Choroid plexus epithelial cell (primary cell): ENCODE data around the gene LRRIQ3.

ENCODE experiments used
- DNase-seq: peaks from one replicate; pipeline ENCODE4 v3.0.0-alpha.2; 2010; ENCODE audit warnings: low read depth
- H3K4me3 ChIP-seq: 2 replicates; pipeline ENCODE4 v1.5.1; 2011; ENCODE audit warnings: low read depth, mild to moderate bottlenecking, control low read depth, low read length, moderate library complexity
- TF ChIP-seq, protein P1 (sequence below): conservative IDR thresholded peaks from 2 replicates; pipeline ENCODE4 v1.5.1; 2011; ENCODE audit warnings: low read depth, mild to moderate bottlenecking, control low read depth, inconsistent platforms, low read length, moderate library complexity

LRRIQ3 gene

GRCh38 chr1:74197657-74198552, at the start of gene LRRIQ3, which contains the start of gene FPGT:
LRRIQ3 (minus strand) TSS chr1:74198176; CDS start chr1:74183684, 14,492 bp downstream.
FPGT (plus strand) TSS chr1:74198242; CDS start chr1:74198279, 37 bp downstream.
- TF ChIP-seq, protein P1, sequence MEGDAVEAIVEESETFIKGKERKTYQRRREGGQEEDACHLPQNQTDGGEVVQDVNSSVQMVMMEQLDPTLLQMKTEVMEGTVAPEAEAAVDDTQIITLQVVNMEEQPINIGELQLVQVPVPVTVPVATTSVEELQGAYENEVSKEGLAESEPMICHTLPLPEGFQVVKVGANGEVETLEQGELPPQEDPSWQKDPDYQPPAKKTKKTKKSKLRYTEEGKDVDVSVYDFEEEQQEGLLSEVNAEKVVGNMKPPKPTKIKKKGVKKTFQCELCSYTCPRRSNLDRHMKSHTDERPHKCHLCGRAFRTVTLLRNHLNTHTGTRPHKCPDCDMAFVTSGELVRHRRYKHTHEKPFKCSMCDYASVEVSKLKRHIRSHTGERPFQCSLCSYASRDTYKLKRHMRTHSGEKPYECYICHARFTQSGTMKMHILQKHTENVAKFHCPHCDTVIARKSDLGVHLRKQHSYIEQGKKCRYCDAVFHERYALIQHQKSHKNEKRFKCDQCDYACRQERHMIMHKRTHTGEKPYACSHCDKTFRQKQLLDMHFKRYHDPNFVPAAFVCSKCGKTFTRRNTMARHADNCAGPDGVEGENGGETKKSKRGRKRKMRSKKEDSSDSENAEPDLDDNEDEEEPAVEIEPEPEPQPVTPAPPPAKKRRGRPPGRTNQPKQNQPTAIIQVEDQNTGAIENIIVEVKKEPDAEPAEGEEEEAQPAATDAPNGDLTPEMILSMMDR = no peak
- H3K4me3 ChIP-seq = peak within 1 kb of the TSS; percentile 75
- DNase-seq = peak; percentile 96

DNA sequence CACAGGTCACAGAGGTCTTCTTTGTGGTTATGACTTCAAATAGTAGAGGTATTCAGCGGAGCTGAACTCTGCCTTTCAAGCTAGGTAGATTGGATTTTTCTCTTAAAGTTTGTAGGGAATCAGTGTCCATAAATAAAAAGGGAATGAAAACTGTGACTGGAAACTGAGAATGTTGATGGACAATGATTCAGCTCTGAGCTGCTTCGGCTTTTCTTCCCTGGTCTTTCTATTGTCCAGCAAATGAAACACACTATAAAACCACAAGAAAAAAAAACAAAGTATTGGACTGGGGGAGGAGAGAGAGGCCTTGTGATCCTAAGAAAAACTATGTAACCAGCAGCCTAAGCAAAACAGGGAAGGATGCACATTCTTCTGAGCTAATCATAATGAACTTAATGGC, 48.3 kb upstream of the LRRIQ3 start:
- peak; percentile 2 for DNase-seq
- no peak overlapping the region for H3K4me3 ChIP-seq
- TF ChIP-seq, protein P1 = no peak

DNA sequence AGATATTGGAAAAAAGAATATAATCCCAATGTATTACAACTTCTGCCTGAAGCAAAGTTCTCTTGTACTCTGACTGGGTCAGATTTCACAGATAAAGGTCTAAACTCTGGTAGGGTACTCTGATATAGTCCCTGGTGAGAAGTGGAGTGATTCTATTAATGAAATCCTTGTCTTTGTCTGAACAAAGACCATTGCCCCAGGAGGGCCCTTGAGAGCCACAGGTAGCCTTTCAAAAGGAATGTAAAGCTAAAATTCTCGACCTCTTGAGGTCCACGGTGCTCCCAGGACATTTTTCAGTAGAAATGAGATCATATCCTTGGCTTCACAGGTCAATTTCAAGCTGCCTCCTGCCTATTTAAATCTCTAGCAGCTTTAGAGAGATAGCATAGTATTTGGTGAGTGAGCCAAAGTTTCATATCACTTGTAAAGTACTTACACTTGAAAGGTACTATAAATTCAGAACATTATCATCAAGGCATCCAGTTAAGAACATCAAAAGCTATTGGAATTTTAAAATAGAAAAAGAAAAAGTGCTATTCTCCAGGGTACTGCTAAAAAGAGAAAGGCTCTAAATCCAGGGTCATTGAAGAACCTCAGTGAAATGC, 47.3 kb upstream of the LRRIQ3 start:
- TF ChIP-seq, protein P1 = no peak
- peak; percentile 1 for DNase-seq
- H3K4me3 ChIP-seq = no peak overlapping the region

GRCh38 chr1:74237787-74238186, 39.8 kb upstream of the LRRIQ3 start:
- TF ChIP-seq, protein P1 = no peak
- DNase-seq = no peak
- no peak overlapping the region for H3K4me3 ChIP-seq

DNA sequence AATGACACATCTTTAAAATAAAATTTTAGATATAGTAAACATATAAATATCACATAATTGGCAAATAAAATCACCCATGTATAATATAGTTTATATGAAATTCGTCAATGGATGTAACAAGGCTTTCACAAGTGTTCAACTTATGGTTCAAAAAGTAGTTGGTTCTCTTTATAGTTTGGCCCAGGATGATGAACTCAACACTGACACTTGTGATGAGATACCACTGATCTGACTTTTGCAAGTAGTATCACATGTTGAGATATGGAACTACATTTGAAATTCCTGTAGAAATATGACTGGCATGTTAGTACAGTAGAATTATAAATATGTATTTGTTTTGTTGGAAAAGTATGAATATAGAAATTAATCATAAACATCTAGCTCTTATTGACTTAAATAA, 39.1 kb upstream of the LRRIQ3 start:
- TF ChIP-seq, protein P1 = no peak
- no peak for DNase-seq
- H3K4me3 ChIP-seq = no peak overlapping the region

DNA sequence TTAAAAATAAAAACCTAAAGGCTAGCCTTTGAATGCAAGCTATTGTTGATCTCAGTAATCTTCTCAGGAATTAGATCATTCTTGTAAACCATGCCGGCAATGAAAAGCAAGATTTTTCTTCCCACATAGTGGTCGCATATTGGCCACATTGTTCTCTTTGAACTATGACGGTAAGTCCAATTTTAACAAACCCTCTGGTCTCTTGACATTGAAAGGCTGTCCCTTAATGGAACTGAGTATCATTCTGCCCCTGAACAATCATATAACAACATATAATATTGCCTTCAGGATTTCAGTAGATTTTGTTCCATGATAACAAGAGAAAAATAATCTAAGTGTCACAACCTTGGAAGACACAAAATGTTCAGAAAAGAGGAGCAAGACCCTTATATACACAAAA, 38.5 kb upstream of the LRRIQ3 start:
- TF ChIP-seq, protein P1 = no peak
- no peak for DNase-seq
- no peak overlapping the region for H3K4me3 ChIP-seq
